Measurements from ENCODE around the gene SKI. TPM values are rescaled to one million over a fixed set of nuclear protein-coding genes. Genes with fewer than 3 reads are reported as not detected.

SKI gene
- total RNA-seq, 1 experiment from 2014 or later: 89.5 TPM

DNA sequence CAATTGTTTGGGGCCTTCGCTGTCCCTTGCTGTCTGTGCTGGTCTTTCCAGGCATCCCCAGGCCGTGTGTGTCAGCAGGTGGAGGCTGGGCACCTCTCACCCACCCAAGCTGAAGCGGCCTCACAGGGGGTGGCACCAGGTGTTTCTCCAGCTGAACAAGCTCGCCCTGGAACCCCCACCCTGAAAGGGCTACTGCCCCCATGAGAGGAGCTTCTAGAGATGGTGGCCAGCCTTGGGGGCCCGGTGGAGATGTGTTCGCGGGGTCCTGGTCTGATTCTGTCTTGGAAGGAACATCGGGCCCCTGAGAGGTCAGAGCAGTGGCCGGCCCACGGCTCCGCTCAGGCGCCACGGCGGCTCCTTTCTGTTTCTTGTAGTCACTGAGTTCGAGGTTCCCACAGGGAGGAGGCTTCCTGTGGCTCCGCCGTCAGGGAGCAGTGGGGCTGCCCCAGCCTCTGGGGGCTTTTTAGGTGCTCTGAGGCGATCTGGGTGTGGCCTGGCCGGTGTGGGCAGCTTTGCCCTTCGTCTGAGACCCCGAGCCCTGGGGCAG, 46.9 kb downstream of the SKI start:
- no peak overlapping the region for H3K4ac ChIP-seq (ENCODE audit: low read depth, low read length)
- no peaks in the 10 kb centered on the region for H3K27me3 ChIP-seq (ENCODE audit: insufficient read depth, low read length)
- no peak for DNase-seq
- H2BK12ac ChIP-seq (ENCODE audit: insufficient read length, low read depth, low read length): no peak overlapping the region
- H4K5ac ChIP-seq (ENCODE audit: insufficient read length, low read depth, low read length): no peak overlapping the region
- H3T11ph ChIP-seq (ENCODE audit: low read length): no peak overlapping the region
- H2AK5ac ChIP-seq (ENCODE audit: insufficient read length, low read length): no peak overlapping the region
- Mint-ChIP-seq H3K27me3 (ENCODE audit: low read depth) (no peaks in the 10 kb centered on the region), H3K4me3 (no peak overlapping the region; a peak in 1 of 5 replicates), H3K27ac (peak overlapping the region; percentile 72 to 95 (median 73)), H3K36me3 (ENCODE audit: insufficient read depth in 1 of 3, low read depth in 3 of 3) (peaks cover 8 to 20% (median 14%) of the 10 kb centered on the region in 3 experiments; a peak in 6 of 7 replicates), H3K9me3 (peaks cover 0 to 4% of the 10 kb centered on the region in 2 experiments; a peak in 3 of 5 replicates), H3K4me1 (peaks cover 59 to 75% of the 10 kb centered on the region in 2 experiments)
- H2AFZ ChIP-seq (ENCODE audit: low read length): no peak overlapping the region
- peaks cover 53% of the 10 kb centered on the region; the same call in 1 of the 2 replicates for H3K79me2 ChIP-seq (ENCODE audit: insufficient read depth, low read length)
- H3K4me2 ChIP-seq (ENCODE audit: insufficient read depth, insufficient read length, low read length): no peak overlapping the region
- H3K23me2 ChIP-seq (ENCODE audit: insufficient read length, low read depth, low read length, poor library complexity, severe bottlenecking): no peaks in the 10 kb centered on the region
- H2BK15ac ChIP-seq (ENCODE audit: low read depth, low read length): no peak overlapping the region
- H3K56ac ChIP-seq (ENCODE audit: insufficient read length, low read depth, low read length): no peak overlapping the region
- H3K18ac ChIP-seq (ENCODE audit: insufficient read length, low read depth, low read length): no peak overlapping the region
- H3K9ac ChIP-seq (ENCODE audit: extremely low read depth, insufficient read length, low read length): no peak overlapping the region
- H2BK20ac ChIP-seq (ENCODE audit: low read depth, low read length, poor library complexity, severe bottlenecking): no peak overlapping the region
- WGBS (ENCODE audit: extremely low coverage, insufficient read length, low lambda C conversion rate): no CpG with 5 or more reads among the region's 21 CpGs
- no peaks in the 10 kb centered on the region for H3K79me1 ChIP-seq (ENCODE audit: insufficient read depth, low read depth, low read length, poor library complexity, severe bottlenecking)
- no peaks in the 10 kb centered on the region for H3K9me3 ChIP-seq (ENCODE audit: control insufficient read depth, low read depth, low read length)
- no peak overlapping the region for H4K8ac ChIP-seq (replicated peaks; ENCODE audit: insufficient read length, low read depth, low read length)
- no peak overlapping the region for H3K27ac ChIP-seq (ENCODE audit: insufficient read length, low read depth, low read length)
- H4K91ac ChIP-seq (ENCODE audit: insufficient read length, low read depth, low read length): no peak overlapping the region
- peaks cover 3% of the 10 kb centered on the region for H4K20me1 ChIP-seq (ENCODE audit: control insufficient read depth, insufficient read depth, insufficient read length)
- H2BK5ac ChIP-seq (ENCODE audit: insufficient read length, low read length): no peak overlapping the region
- no peak overlapping the region; the same call in 1 of the 2 replicates for H3K14ac ChIP-seq (ENCODE audit: insufficient read depth, low read length)
- H2BK120ac ChIP-seq (ENCODE audit: low read depth, low read length, poor library complexity, severe bottlenecking): no peak overlapping the region
- H3K4me1 ChIP-seq (ENCODE audit: insufficient read depth, low read length): peaks cover 2% of the 10 kb centered on the region; the same call in 1 of the 2 replicates
- no peak overlapping the region for H3K23ac ChIP-seq (ENCODE audit: insufficient read length, low read depth, low read length)
- TF ChIP-seq, protein P1, sequence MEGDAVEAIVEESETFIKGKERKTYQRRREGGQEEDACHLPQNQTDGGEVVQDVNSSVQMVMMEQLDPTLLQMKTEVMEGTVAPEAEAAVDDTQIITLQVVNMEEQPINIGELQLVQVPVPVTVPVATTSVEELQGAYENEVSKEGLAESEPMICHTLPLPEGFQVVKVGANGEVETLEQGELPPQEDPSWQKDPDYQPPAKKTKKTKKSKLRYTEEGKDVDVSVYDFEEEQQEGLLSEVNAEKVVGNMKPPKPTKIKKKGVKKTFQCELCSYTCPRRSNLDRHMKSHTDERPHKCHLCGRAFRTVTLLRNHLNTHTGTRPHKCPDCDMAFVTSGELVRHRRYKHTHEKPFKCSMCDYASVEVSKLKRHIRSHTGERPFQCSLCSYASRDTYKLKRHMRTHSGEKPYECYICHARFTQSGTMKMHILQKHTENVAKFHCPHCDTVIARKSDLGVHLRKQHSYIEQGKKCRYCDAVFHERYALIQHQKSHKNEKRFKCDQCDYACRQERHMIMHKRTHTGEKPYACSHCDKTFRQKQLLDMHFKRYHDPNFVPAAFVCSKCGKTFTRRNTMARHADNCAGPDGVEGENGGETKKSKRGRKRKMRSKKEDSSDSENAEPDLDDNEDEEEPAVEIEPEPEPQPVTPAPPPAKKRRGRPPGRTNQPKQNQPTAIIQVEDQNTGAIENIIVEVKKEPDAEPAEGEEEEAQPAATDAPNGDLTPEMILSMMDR (conservative IDR thresholded peaks at IDR 0.05): no peak
